ENCODE results near the gene SPATA45. TPM values are rescaled to one million over a fixed set of nuclear protein-coding genes. Genes with fewer than 3 reads are reported as not detected.

Gene SPATA45
- total RNA-seq, 2 donors from 2014 or later, result not detected

DNA sequence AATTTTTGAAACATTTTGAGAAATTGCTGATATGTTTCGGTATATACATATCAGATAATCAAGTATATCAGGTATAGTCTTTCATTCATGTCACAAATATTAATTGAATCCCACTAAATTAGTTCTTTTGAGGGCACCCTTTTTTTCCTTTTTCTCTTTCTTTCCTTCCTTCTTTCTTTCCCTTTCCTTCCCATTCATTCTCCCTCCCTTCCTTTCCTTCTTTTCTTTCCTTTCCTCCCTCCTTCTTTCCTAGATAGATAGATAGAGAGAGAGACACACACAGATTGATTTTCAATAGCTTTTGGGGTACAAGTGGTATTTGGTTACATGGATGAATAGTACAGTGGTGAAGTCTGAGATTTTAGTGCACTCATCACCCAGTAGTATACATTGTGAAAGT lies 61.6 kb downstream of the SPATA45 start:
- Mint-ChIP-seq H3K27me3 (ENCODE audit: low read depth) (no peaks in the 10 kb centered on the region), H3K9me3 (no peaks in the 10 kb centered on the region), H3K4me1 (ENCODE audit: low read depth) (peaks cover 70% of the 10 kb centered on the region), H3K36me3 (ENCODE audit: insufficient read depth in 2 of 2) (peaks cover 9 to 20% of the 10 kb centered on the region in 2 donors), H3K27ac (no peak overlapping the region), H3K4me3 (no peak overlapping the region)
- DNase-seq, result no peak
- ATAC-seq (replicated peaks in 1 of 2), result no peak

DNA sequence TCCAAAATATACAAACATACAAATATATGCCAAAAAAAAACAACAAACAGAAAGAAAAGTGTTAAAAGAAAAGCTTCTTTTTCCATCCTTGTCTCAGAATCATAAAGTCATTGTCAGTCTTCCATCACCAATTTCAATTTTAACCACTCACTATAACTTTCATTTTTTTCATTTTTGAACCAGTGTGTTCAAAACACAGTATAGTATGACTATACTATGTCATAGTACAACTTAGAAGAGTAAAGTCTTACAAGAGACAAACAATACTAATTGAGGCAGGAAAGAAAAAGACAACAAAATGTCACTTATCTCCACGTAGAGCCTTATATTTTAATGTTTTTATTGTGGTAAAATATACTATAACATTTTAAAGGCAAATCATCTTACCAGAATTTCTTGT lies 63.5 kb downstream of the SPATA45 start:
- Mint-ChIP-seq H3K27ac (peak overlapping the region; percentile 52), H3K36me3 (ENCODE audit: insufficient read depth in 2 of 2) (peaks cover 9 to 20% of the 10 kb centered on the region in 2 donors), H3K4me3 (peak overlapping the region in 1 of 2 donors; percentile 45), H3K9me3 (no peaks in the 10 kb centered on the region), H3K4me1 (ENCODE audit: low read depth) (peaks cover 55% of the 10 kb centered on the region), H3K27me3 (ENCODE audit: low read depth) (no peaks in the 10 kb centered on the region)
- peak; percentile 72 to 87 for ATAC-seq (replicated peaks in 1 of 2)
- no peak for DNase-seq

DNA sequence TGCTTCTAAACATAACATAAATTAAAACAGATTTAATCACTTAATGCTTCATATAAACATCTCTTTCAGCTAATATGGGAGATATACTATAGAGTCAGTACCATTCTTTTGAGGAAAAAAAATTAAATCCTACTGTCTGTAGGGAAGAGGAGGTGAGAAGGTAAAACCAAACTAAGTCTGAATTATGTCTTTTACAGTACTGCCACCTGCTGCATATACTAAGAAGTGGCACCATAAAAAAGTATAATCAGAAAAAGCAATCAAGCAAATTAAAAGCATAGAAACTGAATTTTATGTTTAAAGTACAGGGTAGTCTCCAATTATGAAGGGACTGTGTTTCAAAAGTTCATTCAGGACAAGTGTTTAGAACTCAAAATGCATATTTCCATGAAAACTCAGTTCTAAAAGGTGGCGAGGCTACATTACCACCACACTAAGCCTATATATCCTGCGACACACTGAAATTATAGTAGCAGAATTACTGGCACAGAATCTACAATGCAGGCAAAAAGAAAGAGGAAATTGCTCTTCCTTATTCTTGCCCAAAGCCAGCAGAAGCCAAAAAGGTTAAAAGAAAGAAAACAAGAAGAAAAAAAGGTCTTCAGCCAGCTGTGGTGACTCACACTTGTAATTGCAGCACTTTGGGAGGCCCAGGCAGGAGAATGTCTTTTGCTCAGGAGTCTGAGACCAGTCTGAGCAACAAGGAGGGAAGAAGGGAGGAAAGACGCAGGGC lies 64.9 kb downstream of the SPATA45 start:
- Mint-ChIP-seq H3K36me3 (ENCODE audit: insufficient read depth in 2 of 2) (peaks cover 9 to 20% of the 10 kb centered on the region in 2 donors), H3K27ac (peak overlapping the region; percentile 86), H3K27me3 (ENCODE audit: low read depth) (no peaks in the 10 kb centered on the region), H3K9me3 (no peaks in the 10 kb centered on the region), H3K4me1 (ENCODE audit: low read depth) (peaks cover 44% of the 10 kb centered on the region), H3K4me3 (peak overlapping the region in 1 of 2 donors; percentile 61)
- DNase-seq, result no peak
- ATAC-seq (replicated peaks in 1 of 2), result peak; percentile 45 to 65

DNA sequence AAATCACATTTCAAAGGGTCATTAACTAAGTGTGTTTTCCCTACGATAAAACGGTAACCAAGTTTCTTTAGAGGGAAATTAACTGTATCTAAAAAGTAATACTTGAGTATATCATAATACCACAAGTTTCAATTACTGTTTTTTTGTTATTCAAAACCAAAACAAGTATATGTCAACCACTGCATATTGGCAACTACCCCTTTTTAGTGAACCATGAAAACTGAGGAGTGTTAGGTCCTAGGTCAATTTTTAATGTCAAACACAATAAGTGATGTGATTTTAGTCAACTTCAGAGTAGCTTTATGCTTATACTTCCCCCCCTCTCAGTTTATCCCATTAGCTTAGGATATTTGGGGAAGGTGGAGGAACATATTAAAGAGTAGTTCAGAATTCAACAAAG lies 66.2 kb downstream of the SPATA45 start:
- Mint-ChIP-seq H3K27me3 (ENCODE audit: low read depth) (no peaks in the 10 kb centered on the region), H3K4me1 (ENCODE audit: low read depth) (peaks cover 36% of the 10 kb centered on the region), H3K27ac (no peak overlapping the region), H3K9me3 (no peaks in the 10 kb centered on the region), H3K4me3 (no peak overlapping the region), H3K36me3 (ENCODE audit: insufficient read depth in 2 of 2) (peaks cover 9 to 15% of the 10 kb centered on the region in 2 donors)
- ATAC-seq (replicated peaks in 1 of 2) (no peak), DNase-seq (no peak)

DNA sequence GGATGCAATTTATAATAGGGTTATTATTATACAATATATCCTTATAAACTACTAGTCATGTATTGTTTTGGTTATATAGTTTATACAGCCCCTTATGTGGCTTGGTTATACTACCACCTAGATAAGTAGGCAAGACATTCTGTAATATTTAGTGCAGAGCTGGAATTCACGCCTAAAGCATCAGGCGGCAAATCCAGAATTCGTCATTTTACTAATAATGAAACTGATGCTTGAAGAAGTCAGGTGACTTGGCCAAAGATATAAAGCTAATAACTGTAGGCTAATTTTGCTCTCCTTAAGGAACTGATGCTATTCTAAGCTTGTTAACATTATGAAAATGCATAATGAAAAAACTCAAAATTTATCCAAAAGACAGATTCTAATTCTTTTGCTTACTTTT lies 66.7 kb downstream of the SPATA45 start:
- ATAC-seq (replicated peaks in 1 of 2) (no peak), DNase-seq (no peak)
- H3K9me3 Mint-ChIP-seq, result no peaks in the 10 kb centered on the region
- H3K4me1 Mint-ChIP-seq (ENCODE audit: low read depth), result peaks cover 31% of the 10 kb centered on the region
- peaks cover 7 to 12% of the 10 kb centered on the region in 2 donors for H3K36me3 Mint-ChIP-seq (ENCODE audit: insufficient read depth in 2 of 2)
- H3K27ac Mint-ChIP-seq, result no peak overlapping the region
- no peak overlapping the region for H3K4me3 Mint-ChIP-seq
- no peaks in the 10 kb centered on the region for H3K27me3 Mint-ChIP-seq (ENCODE audit: low read depth)

Other genes with a start within 250 kb of the SPATA45 start
- gene ATF3, start 238.9 kb downstream of the SPATA45 start, total RNA-seq, result 100 to 1,000 TPM in 1 of 2 donors, 10 to 100 TPM in 1; 96.3 to 107 TPM
- gene BATF3, start 147.8 kb downstream of the SPATA45 start, total RNA-seq, result 100 to 1,000 TPM; 400 to 660 TPM
- gene NSL1, start 55.9 kb downstream of the SPATA45 start, total RNA-seq, result 10 to 100 TPM; 41.8 to 44.9 TPM
- gene TATDN3, start 55.8 kb downstream of the SPATA45 start, total RNA-seq, result 10 to 100 TPM; 17.7 to 18.2 TPM
- 10 to 100 TPM in 1 of 2 donors, 1 to 10 TPM in 1; 9.5 to 15.7 TPM for gene FLVCR1, start 10.6 kb upstream of the SPATA45 start, total RNA-seq
- under 1 TPM; 0.62 to 0.74 TPM for gene VASH2, start 102.9 kb upstream of the SPATA45 start, total RNA-seq
- 10 to 100 TPM; 56.2 to 57.9 TPM for gene ANGEL2, start 168.2 kb upstream of the SPATA45 start, total RNA-seq
- 10 to 100 TPM; 11.3 to 12.4 TPM for gene RPS6KC1, start 203.6 kb upstream of the SPATA45 start, total RNA-seq

Measured in activated T-cell treated with anti-CD3 and anti-CD28 coated beads, Interleukin-2, amount 50 U/mL, for 72 hours (primary cell).